HFF-Myc (cell line): ENCODE data around the gene PDE4B.
A peak's percentile ranks its signal among the peaks of the same experiment; 100 is the strongest.

Experiments
- DNase-seq: peaks from one replicate; pipeline ENCODE4 v3.0.0-alpha.2; 2011; ENCODE audit warnings: low read depth; ENCODE audit errors: extremely low read depth
- H3K4me3 ChIP-seq: replicated peaks from 2 replicates; pipeline ENCODE4 v1.5.1; 2011; ENCODE audit warnings: low read depth, mild to moderate bottlenecking, control low read depth, low read length
- TF ChIP-seq, protein P1 (sequence below): IDR thresholded peaks from 2 replicates; pipeline ENCODE4 v1.5.1; 2012; ENCODE audit warnings: mild to moderate bottlenecking, low read depth, low read length, control low read depth; ENCODE audit errors: missing control alignments

The PDE4B gene

DNA sequence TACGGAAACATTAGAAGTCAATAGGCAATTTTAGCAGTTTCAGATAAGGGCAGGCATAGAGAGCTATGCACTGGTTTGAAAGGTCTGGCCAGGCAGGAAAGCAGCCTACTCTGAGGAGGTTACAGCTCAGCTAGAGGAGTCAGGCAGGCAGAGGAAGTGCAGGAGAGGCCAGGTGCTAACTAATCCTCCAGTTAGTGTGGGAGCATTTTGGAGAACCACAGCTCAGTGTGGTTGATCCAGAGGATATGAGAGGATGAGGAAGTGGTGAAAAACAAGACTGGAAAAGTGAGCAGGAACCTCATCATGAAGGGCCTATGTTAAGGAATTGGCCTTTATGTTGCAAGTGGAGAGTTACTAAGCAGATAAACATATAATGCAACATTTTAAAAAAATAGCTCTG is 458.9 kb downstream of the PDE4B start:
- H3K4me3 ChIP-seq: no peak overlapping the region
- TF ChIP-seq, protein P1, sequence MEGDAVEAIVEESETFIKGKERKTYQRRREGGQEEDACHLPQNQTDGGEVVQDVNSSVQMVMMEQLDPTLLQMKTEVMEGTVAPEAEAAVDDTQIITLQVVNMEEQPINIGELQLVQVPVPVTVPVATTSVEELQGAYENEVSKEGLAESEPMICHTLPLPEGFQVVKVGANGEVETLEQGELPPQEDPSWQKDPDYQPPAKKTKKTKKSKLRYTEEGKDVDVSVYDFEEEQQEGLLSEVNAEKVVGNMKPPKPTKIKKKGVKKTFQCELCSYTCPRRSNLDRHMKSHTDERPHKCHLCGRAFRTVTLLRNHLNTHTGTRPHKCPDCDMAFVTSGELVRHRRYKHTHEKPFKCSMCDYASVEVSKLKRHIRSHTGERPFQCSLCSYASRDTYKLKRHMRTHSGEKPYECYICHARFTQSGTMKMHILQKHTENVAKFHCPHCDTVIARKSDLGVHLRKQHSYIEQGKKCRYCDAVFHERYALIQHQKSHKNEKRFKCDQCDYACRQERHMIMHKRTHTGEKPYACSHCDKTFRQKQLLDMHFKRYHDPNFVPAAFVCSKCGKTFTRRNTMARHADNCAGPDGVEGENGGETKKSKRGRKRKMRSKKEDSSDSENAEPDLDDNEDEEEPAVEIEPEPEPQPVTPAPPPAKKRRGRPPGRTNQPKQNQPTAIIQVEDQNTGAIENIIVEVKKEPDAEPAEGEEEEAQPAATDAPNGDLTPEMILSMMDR: no peak
- DNase-seq: no peak

DNA sequence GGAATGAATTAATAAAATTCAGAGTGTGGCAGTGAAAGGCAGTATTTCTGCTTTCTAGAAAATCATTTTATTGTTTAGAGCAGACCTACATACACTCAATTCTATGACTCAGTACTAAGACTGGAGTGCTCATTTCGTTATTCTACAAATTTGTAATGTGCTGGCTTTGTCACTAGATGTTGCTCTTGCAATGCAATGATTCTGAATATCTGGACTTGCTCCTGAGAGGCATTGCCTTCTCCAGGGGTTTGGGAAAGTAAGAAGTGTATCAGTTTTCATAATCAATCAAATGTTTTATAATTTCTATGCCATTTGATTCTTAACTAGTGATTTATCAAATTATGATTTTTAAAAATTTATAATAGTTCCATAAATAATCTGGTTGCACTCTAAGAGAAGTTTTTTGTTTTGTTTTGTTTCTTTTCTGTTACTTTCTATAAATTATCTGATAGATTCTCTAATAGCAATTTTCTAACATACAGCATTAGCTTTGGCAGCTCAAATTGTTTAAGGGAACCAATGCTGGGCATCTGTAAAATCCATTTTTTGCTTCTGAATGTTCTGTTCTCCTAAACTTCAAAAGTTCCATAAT is 460.7 kb downstream of the PDE4B start:
- no peak overlapping the region for H3K4me3 ChIP-seq
- DNase-seq: peak; percentile 65
- TF ChIP-seq, protein P1: peak; percentile 67

DNA sequence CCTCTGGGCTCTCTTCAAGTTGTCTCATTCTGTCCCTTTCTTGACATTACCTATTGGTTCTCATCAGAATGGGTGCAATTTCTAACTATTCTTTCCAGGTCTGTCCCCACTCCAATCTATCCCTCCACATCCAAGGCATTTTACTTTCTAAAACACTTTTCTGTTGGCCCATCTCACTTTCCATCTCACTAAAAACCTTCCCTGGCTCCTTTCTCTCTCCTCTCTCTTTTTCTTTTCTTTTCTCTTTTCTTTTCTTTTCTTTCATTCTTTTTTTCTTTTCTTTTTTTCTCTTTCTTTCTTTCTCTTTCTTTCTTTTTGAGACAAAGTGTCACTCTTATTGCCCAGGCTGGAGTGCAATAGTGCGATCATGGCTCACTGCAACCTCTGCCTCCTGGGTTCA is 462.1 kb downstream of the PDE4B start:
- DNase-seq: no peak
- TF ChIP-seq, protein P1: no peak
- no peak overlapping the region for H3K4me3 ChIP-seq

DNA sequence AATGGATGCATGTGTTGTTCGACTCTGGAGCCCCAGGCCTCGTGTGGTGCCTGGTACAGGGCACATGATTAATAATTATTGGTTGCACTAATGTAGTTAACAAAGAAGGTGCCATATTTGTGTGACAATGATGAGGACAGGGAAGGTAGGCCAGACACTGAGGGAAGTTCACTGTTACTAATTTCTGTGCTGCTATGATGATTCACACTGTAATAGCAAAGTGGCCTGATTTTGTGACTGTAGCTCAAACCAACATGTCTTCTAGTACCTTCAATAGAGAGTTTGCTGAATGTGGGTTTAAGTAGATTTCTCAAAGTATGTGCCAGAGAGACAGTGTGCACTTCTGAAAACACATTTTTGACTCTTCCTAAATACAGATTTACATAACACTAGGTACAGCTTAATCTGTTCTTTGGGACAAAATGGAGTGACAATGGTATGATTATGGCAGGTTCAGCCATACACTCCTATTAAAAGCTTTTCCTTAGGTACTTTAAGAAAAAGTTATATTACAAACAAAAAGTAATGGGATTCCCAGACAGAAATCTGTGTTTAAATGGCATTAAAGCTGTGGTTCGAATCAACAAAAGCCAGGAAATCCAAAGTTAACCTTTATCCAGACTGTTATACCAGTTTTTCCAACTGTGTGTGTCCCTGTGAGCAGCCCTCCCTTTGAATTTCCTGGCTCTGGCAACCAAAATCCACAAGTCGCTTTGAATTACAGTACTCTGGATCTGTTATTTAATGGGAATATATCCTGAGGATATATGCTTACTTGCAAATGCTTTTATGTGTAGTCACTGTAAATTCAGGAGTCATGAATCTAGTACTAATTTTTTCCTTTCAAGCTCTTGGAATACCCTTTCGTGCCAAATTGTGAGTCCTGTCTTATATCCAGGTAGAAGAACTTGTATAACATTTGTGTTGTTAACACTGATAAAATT is 464.2 kb downstream of the PDE4B start:
- DNase-seq: no peak
- TF ChIP-seq, protein P1: no peak
- H3K4me3 ChIP-seq: no peak overlapping the region

DNA sequence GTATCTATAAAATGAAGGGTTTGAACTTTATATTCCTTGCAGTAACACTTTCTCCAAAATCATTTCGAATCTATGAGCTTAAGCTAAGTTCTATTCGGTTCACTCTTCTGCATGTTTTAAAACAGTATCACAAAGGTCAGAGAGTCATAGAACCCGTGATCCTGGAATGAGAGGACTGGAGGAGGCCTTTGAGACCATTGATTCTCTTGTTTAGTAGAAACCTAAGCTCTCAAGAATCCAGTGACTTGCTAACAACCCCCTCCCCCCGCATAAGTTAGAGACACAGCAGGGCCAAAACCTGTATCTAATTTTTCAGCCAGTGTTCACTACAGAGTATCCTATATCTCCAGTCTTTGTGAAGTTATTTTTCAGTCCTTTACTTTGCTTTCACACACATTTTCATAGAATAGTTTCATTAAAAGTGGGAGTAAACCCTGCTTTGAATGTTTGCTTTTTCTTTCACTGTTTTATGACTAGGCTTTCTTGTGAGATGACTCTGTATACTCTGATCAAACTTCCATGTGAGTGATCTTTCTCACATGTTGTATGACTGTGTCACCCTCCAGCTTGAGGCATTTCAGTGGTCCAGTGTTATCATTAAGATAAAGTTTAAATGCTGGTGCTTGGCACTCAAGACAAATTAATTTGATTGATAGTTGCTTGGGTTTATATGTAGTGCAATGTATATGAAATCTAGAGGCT is 465.9 kb downstream of the PDE4B start:
- DNase-seq: no peak
- TF ChIP-seq, protein P1: no peak
- H3K4me3 ChIP-seq: no peak overlapping the region

DNA sequence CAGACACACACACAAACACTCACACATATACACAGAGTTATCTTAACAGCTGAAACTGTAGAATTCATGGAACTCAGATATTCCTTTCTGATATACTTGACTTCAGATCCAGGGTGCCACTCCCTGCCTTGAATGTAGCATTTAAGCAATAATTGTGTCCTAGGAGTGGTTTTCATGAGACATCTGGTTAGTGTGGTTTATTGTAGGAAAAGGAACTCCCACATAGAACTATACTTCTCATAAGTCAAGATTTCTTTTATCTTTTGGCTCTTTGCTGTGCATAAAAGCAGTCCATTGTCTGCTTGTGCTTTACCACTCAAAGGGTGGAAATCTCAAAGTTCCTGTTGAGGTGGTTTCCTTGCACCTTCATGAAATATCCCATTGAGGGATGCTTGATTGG is 468.7 kb downstream of the PDE4B start:
- DNase-seq: no peak
- TF ChIP-seq, protein P1: no peak
- H3K4me3 ChIP-seq: no peak overlapping the region
